IMR-90 (cell line): ENCODE data around the gene SPTY2D1. TPM values are rescaled to one million over a fixed set of nuclear protein-coding genes. Genes with fewer than 3 reads are reported as not detected.

Experiments
- ATAC-seq: fragments of 200-7000 bp; cut with Tn5 transposase; 2 replicates; pipeline ENCODE4 v1.9.1; 2020; ENCODE audit warnings: low read depth, mild to moderate bottlenecking, moderate library complexity
- BruUV-seq: library from RNA; stranded (reverse); fragments of 400-500 nt; replicated peaks from 2 replicates; lab custom pipeline; 2021; lab: Mats Ljungman, UMichigan
- CTCF ChIA-PET: fragments of 300-600 bp; formaldehyde crosslinking; extraction: SDS; loops from one replicate; lab custom pipeline; 2021; ENCODE audit warnings: antibody characterized with exemption; lab: Yijun Ruan, JAX
- POLR2A ChIA-PET: fragments of 300-600 bp; sonication (Branson Sonifier 250); formaldehyde crosslinking; loops from one replicate; lab custom pipeline; 2022; ENCODE audit warnings: antibody characterized with exemption; ENCODE audit not compliant: unreplicated experiment; lab: Charles Lee
- DNase-seq: peaks from one replicate; pipeline ENCODE4 v3.0.0; 2013
- H2AFZ ChIP-seq: replicated peaks from 2 replicates; pipeline ENCODE3; 2013; ENCODE audit warnings: low read length, mild to moderate bottlenecking; ENCODE audit not compliant: poor library complexity
- H2AK5ac ChIP-seq: 2 replicates; pipeline ENCODE4 v1.6.1; 2013; ENCODE audit warnings: low read depth, low read length, inconsistent platforms
- H2AK9ac ChIP-seq: replicated peaks from 2 replicates; pipeline ENCODE3; 2013; ENCODE audit warnings: mild to moderate bottlenecking, low read depth, low read length, moderate library complexity; ENCODE audit not compliant: poor library complexity
- H2BK120ac ChIP-seq: 2 replicates; pipeline ENCODE4 v1.6.1; 2013; ENCODE audit warnings: low read depth, low read length, inconsistent platforms
- H2BK15ac ChIP-seq: 3 replicates; pipeline ENCODE4 v1.6.1; 2013; ENCODE audit warnings: low read depth, low read length, inconsistent platforms
- H2BK20ac ChIP-seq: 2 replicates; pipeline ENCODE4 v1.6.1; 2013; ENCODE audit warnings: low read depth, mild to moderate bottlenecking, inconsistent platforms, low read length, moderate library complexity
- H2BK5ac ChIP-seq: 2 replicates; pipeline ENCODE4 v1.6.1; 2013; ENCODE audit warnings: mild to moderate bottlenecking, low read depth, low read length, inconsistent platforms; ENCODE audit not compliant: poor library complexity, severe bottlenecking
- H3K14ac ChIP-seq: replicated peaks from 2 replicates; pipeline ENCODE4 v1.6.1; 2013; ENCODE audit warnings: low read depth, low read length, inconsistent platforms
- H3K18ac ChIP-seq: 2 replicates; pipeline ENCODE4 v1.6.1; 2013; ENCODE audit warnings: low read depth, low read length, control low read depth
- H3K23ac ChIP-seq: 2 replicates; pipeline ENCODE4 v1.6.1; 2013; ENCODE audit warnings: low read depth, low read length, inconsistent platforms
- H3K27ac ChIP-seq: 2 replicates; pipeline ENCODE4 v1.5.1; 2013; ENCODE audit warnings: mild to moderate bottlenecking, control low read depth, low read length; ENCODE audit not compliant: insufficient read depth
- H3K27me3 ChIP-seq: 2 replicates; pipeline ENCODE4 v1.6.1; 2013; ENCODE audit warnings: low read length; ENCODE audit not compliant: control insufficient read depth, insufficient read depth
- H3K36me3 ChIP-seq: 2 replicates; pipeline ENCODE4 v1.6.1; 2013; ENCODE audit warnings: low read length, mixed read lengths; ENCODE audit not compliant: control insufficient read depth, insufficient read depth
- H3K4ac ChIP-seq: 2 replicates; pipeline ENCODE4 v1.6.1; 2013; ENCODE audit warnings: low read depth, low read length, inconsistent platforms
- H3K4me1 ChIP-seq: 2 replicates; pipeline ENCODE4 v1.6.1; 2013; ENCODE audit warnings: low read length, mixed read lengths; ENCODE audit not compliant: control insufficient read depth, insufficient read depth
- H3K4me2 ChIP-seq: 2 replicates; pipeline ENCODE4 v1.6.1; 2013; ENCODE audit warnings: low read depth, mild to moderate bottlenecking, control low read depth, low read length, moderate library complexity
- H3K4me3 ChIP-seq: 2 replicates; pipeline ENCODE4 v1.5.1; 2013; ENCODE audit warnings: low read depth, mild to moderate bottlenecking, control low read depth, low read length, moderate library complexity; ENCODE audit not compliant: insufficient read depth
- H3K56ac ChIP-seq: 2 replicates; pipeline ENCODE4 v1.6.1; 2013; ENCODE audit warnings: low read length, inconsistent platforms; ENCODE audit not compliant: insufficient read depth; ENCODE audit errors: extremely low read depth
- H3K79me1 ChIP-seq, 2 experiments: 2 replicates each; pipeline ENCODE4 v1.6.1; 2013; ENCODE audit warnings: low read length in 2 of 2, inconsistent platforms in 1 of 2, low read depth in 1 of 2
- H3K9ac ChIP-seq: 2 replicates; pipeline ENCODE4 v1.6.1; 2013; ENCODE audit warnings: low read depth, low read length, control low read depth
- H3K9me1 ChIP-seq: 2 replicates; pipeline ENCODE4 v1.6.1; 2013; ENCODE audit warnings: low read length, inconsistent platforms; ENCODE audit not compliant: insufficient read depth
- H3K9me3 ChIP-seq: 2 replicates; pipeline ENCODE4 v1.6.1; 2013; ENCODE audit warnings: low read length; ENCODE audit not compliant: control insufficient read depth, insufficient read depth
- H4K20me1 ChIP-seq: 2 replicates; pipeline ENCODE4 v1.6.1; 2013; ENCODE audit warnings: low read length, inconsistent platforms; ENCODE audit not compliant: insufficient read depth
- H4K5ac ChIP-seq: 2 replicates; pipeline ENCODE4 v1.6.1; 2013; ENCODE audit warnings: mild to moderate bottlenecking, low read depth, low read length, control low read depth
- H4K8ac ChIP-seq, 2 experiments: 2 replicates each; pipeline ENCODE4 v1.6.1; 2013; ENCODE audit warnings: low read depth in 2 of 2, low read length in 2 of 2, control low read depth in 1 of 2, inconsistent platforms in 1 of 2
- H4K91ac ChIP-seq: 2 replicates; pipeline ENCODE4 v1.6.1; 2013; ENCODE audit warnings: low read depth, low read length, inconsistent platforms; ENCODE audit not compliant: insufficient read depth
- CEBPB ChIP-seq: IDR thresholded peaks from 2 replicates; pipeline ENCODE4 v1.6.1; 2012; ENCODE audit warnings: low read depth, low read length, improper control_type of control experiment
- CHD1 ChIP-seq: IDR thresholded peaks from 2 replicates; pipeline ENCODE4 v1.6.1; 2012; ENCODE audit warnings: low read depth, low read length, improper control_type of control experiment
- CTCF ChIP-seq: conservative IDR thresholded peaks from 2 replicates; pipeline ENCODE4 v1.5.1; 2012; ENCODE audit warnings: mild to moderate bottlenecking, low read depth, low read length, improper control_type of control experiment
- ELK1 ChIP-seq: fragments of 150-350 bp; IDR thresholded peaks from 2 replicates; pipeline ENCODE4 v1.6.1; 2016; ENCODE audit warnings: low read depth, mild to moderate bottlenecking, low read length, moderate library complexity, borderline replicate concordance
- FOS ChIP-seq: fragments of 150-350 bp; IDR thresholded peaks from 2 replicates; pipeline ENCODE4 v1.6.1; 2016; ENCODE audit warnings: low read depth, low read length
- MAFK ChIP-seq: IDR thresholded peaks from 2 replicates; pipeline ENCODE4 v1.6.1; 2012; ENCODE audit warnings: low read depth, low read length, improper control_type of control experiment
- MAZ ChIP-seq: IDR thresholded peaks from 2 replicates; pipeline ENCODE4 v1.6.1; 2012; ENCODE audit warnings: low read depth, mild to moderate bottlenecking, low read length, improper control_type of control experiment, moderate library complexity, borderline replicate concordance
- MXI1 ChIP-seq: IDR thresholded peaks from 2 replicates; pipeline ENCODE4 v1.6.1; 2012; ENCODE audit warnings: low read depth, mild to moderate bottlenecking, low read length, moderate library complexity, borderline replicate concordance
- POLR2A ChIP-seq: IDR thresholded peaks from 2 replicates; pipeline ENCODE4 v1.6.1; 2012; ENCODE audit warnings: mild to moderate bottlenecking, low read depth, low read length
- RFX5 ChIP-seq: IDR thresholded peaks from 2 replicates; pipeline ENCODE4 v1.8.0; 2012; ENCODE audit warnings: low read depth, mild to moderate bottlenecking, low read length, moderate library complexity
- WGBS, 2 experiments: methylation state at CpG; one replicate each; pipeline versions ENCODE4 v1.1.5 to v1.1.7; 2013; ENCODE audit warnings: missing lambda C conversion rate in 2 of 2; ENCODE audit not compliant: insufficient read length in 1 of 2; ENCODE audit errors: extremely low coverage in 2 of 2; 5-methylcytosine and 5-hydroxymethylcytosine counted together
- dilution Hi-C: fragments of 300-500 bp; cut with HindIII; formaldehyde crosslinking; loops from one replicate; pipeline ENCODE4 v1.14.3; 2018; ENCODE audit warnings: low sequenced_read_pairs; ENCODE audit not compliant: unreplicated experiment
- in situ Hi-C: fragments of 300-500 bp; cut with MboI; formaldehyde crosslinking; loops from 3 replicates; pipeline ENCODE4 v1.14.3; 2019; ENCODE audit warnings: low sequenced_read_pairs, inconsistent platforms, mixed read lengths
- intact Hi-C: fragments of 100-400 bp; cut with micrococcal nuclease; formaldehyde crosslinking; loops from 2 replicates; pipeline ENCODE4 v1.10.0; 2022
- polyA plus RNA-seq, 3 experiments: library from polyadenylated mRNA; depleted of rRNA; stranded (reverse); fragments of >200 nt; gene quantifications; 2 replicates each; pipeline ENCODE4 v1.2.3, GENCODE V29; 2012; ENCODE audit warnings: low replicate concordance in 1 of 3
- total RNA-seq: library from RNA; depleted of rRNA; stranded (reverse); fragments of >200 nt; gene quantifications from 2 replicates; pipeline ENCODE4 v1.2.3, GENCODE V29; 2012

Gene SPTY2D1
- total and polyA plus RNA-seq, 2 of the 4 experiments (the other 2 are of a cell fraction), result 10.3 to 36.6 TPM

- Histone ChIP-seq H2BK20ac (no peak overlapping the region), H4K5ac (no peak overlapping the region), H2BK15ac (no peak overlapping the region), H3K14ac (no peak overlapping the region), H3K36me3 (peaks cover 30% of the 10 kb centered on the region), H3K79me1 (peaks cover 24 to 48% of the 10 kb centered on the region in 2 experiments), H3K4me2 (no peak overlapping the region), H3K4me3 (no peak overlapping the region), H2BK120ac (no peak overlapping the region), H3K4me1 (peaks cover 9% of the 10 kb centered on the region), H2BK5ac (no peak overlapping the region), H2AK5ac (no peak overlapping the region), H4K8ac (no peak overlapping the region), H3K18ac (no peak overlapping the region), H3K56ac (no peak overlapping the region), H2AFZ (no peak overlapping the region), H3K27me3 (no peaks in the 10 kb centered on the region), H3K9me1 (peaks cover 9% of the 10 kb centered on the region; the same call in 1 of the 2 replicates), H2AK9ac (no peak overlapping the region), H4K20me1 (peaks cover 32% of the 10 kb centered on the region), H3K27ac (no peak overlapping the region), H3K23ac (no peak overlapping the region), H3K9me3 (no peaks in the 10 kb centered on the region), H3K4ac (no peak overlapping the region), H4K91ac (no peak overlapping the region), H3K9ac (no peak overlapping the region)
- DNase-seq (no peak), ATAC-seq (no peak)
- in situ Hi-C loops, result no loop called here
- no TSS peak for BruUV-seq
- 99% methylated on average over 8 of the region's 10 CpGs; no CpG with 5 or more reads in 1 of the 2 experiments for WGBS, 2 experiments
- no peak for TF ChIP-seq CEBPB
- TF ChIP-seq MAZ, result no peak
- TF ChIP-seq ELK1, result no peak
- no peak for TF ChIP-seq MXI1
- no peak for TF ChIP-seq MAFK
- no peak for TF ChIP-seq CTCF
- TF ChIP-seq CHD1, result no peak
- no peak for TF ChIP-seq FOS
- TF ChIP-seq RFX5, result no peak
- no peak for TF ChIP-seq POLR2A
- CTCF ChIA-PET, result no interaction called here
- dilution Hi-C loops, result no loop called here
- intact Hi-C loops, result no loop called here
- POLR2A ChIA-PET, result no interaction called here
Measured at GRCh38 chr11:18614667-18615066, 19.5 kb downstream of the SPTY2D1 start.
